A549 (cell line): ENCODE results near the gene PHF23. TPM values are rescaled to one million over a fixed set of nuclear protein-coding genes. Genes with fewer than 3 reads are reported as not detected.

Experiments used
- ATAC-seq, 2 experiments: fragments of 200-7000 bp in 1 of 2; fragments of >200 bp in 1 of 2; cut with Nextera tagmentation in 1 of 2; cut with Tn5 transposase in 1 of 2; 3 replicates each; pipeline versions ENCODE4 v1.8.0 to v1.9.1; 2018 to 2020; ENCODE audit warnings: mild to moderate bottlenecking in 1 of 2, moderate library complexity in 1 of 2
- CTCF ChIA-PET: fragments of 300-600 bp; sonication (Branson Sonifier 250); formaldehyde crosslinking; extraction: SDS; loops from one replicate; lab custom pipeline; 2021; ENCODE audit warnings: antibody characterized with exemption, inconsistent platforms; lab: Yijun Ruan, JAX
- POLR2A ChIA-PET: fragments of 350-600 bp; formaldehyde crosslinking; extraction: SDS; loops from one replicate; lab custom pipeline; 2021; ENCODE audit warnings: antibody characterized with exemption, inconsistent platforms; lab: Yijun Ruan, JAX
- DNase-seq, 2 experiments: peaks; one replicate each; pipeline versions ENCODE4 v3.0.0 to v3.0.0-alpha.2; 2011 to 2016; ENCODE audit warnings: low read depth in 1 of 2, low spot score in 1 of 2
- FAIRE-seq: peaks from 2 replicates; lab custom pipeline; 2011; peaks lifted over from hg19 to GRCh38; lab: Jason Lieb, UNC
- H3K27ac ChIP-seq, 2 experiments: fragments of >200 bp; sonication (Bioruptor Twin); formaldehyde crosslinking; 3 replicates each; pipeline ENCODE4 v1.5.1; 2016 to 2017
- H3K4me1 ChIP-seq: fragments of >200 bp; sonication (Bioruptor Twin); formaldehyde crosslinking; 3 replicates; pipeline ENCODE4 v1.6.1; 2016
- H3K4me2 ChIP-seq: fragments of >200 bp; sonication (Bioruptor Twin); formaldehyde crosslinking; 3 replicates; pipeline ENCODE4 v1.6.1; 2016
- H3K4me3 ChIP-seq: fragments of >200 bp; sonication (Bioruptor Twin); formaldehyde crosslinking; 3 replicates; pipeline ENCODE4 v1.5.1; 2016
- H3K9me3 ChIP-seq: fragments of >200 bp; sonication (Bioruptor Twin); formaldehyde crosslinking; 3 replicates; pipeline ENCODE4 v1.6.1; 2016
- BHLHE40 ChIP-seq: IDR thresholded peaks from 2 replicates; pipeline ENCODE4 v1.6.1; 2012; ENCODE audit warnings: low read depth, low read length, inconsistent platforms
- CEBPB ChIP-seq, 2 experiments: fragments of >200 bp in 1 of 2; sonication (Bioruptor Twin) in 1 of 2; formaldehyde crosslinking in 1 of 2; IDR thresholded peaks; 2 replicates each; pipeline ENCODE4 v1.6.1; 2012 to 2016
- EHMT2 ChIP-seq: fragments of 200-600 bp; sonication (generic); IDR thresholded peaks from 2 replicates; pipeline ENCODE4 v1.6.1; 2016; ENCODE audit warnings: antibody characterized with exemption, low read depth, mild to moderate bottlenecking, moderate library complexity
- FOSL2 ChIP-seq, 2 experiments: fragments of 450-650 bp in 1 of 2; fragments of >200 bp in 1 of 2; sonication (Bioruptor Twin) in 1 of 2; formaldehyde crosslinking; IDR thresholded peaks; 2 replicates each; pipeline versions ENCODE4 v1.5.0 to v1.6.1; 2016 to 2020; ENCODE audit warnings: mild to moderate bottlenecking in 1 of 2, moderate library complexity in 1 of 2
- HDAC2 ChIP-seq: fragments of 200-600 bp; sonication (generic); IDR thresholded peaks from 2 replicates; pipeline ENCODE4 v1.6.1; 2016
- HES2 ChIP-seq: fragments of >200 bp; sonication (Bioruptor Twin); formaldehyde crosslinking; IDR thresholded peaks from 2 replicates; pipeline ENCODE4 v1.6.1; 2016
- HOXA7 ChIP-seq: fragments of 250-450 bp; sonication (Bioruptor Pico); IDR thresholded peaks from 2 replicates; pipeline ENCODE4 v1.5.0; 2020; ENCODE audit warnings: mild to moderate bottlenecking, moderate library complexity
- HOXB5 ChIP-seq: fragments of 250-450 bp; sonication (Bioruptor Pico); IDR thresholded peaks from 2 replicates; pipeline ENCODE4 v1.5.0; 2020; ENCODE audit warnings: mild to moderate bottlenecking, moderate library complexity
- JUNB ChIP-seq: fragments of >200 bp; sonication (Bioruptor Twin); formaldehyde crosslinking; IDR thresholded peaks from 2 replicates; pipeline ENCODE4 v1.6.1; 2016
- KDM1A ChIP-seq: fragments of 200-600 bp; sonication (generic); IDR thresholded peaks from 2 replicates; pipeline ENCODE4 v1.6.1; 2016; ENCODE audit warnings: low read depth, mild to moderate bottlenecking
- MAX ChIP-seq: IDR thresholded peaks from 2 replicates; pipeline ENCODE4 v1.6.1; 2012
- MYC ChIP-seq: IDR thresholded peaks from 2 replicates; pipeline ENCODE4 v1.6.1; 2012; ENCODE audit warnings: mild to moderate bottlenecking, inconsistent platforms, low read length, improper control_type of control experiment, borderline replicate concordance
- NFE2L2 ChIP-seq: fragments of 150-350 bp; conservative IDR thresholded peaks from 2 replicates; pipeline ENCODE4 v1.6.1; 2014; ENCODE audit warnings: low read length
- NPAS2 ChIP-seq: fragments of 250-450 bp; sonication (Bioruptor Pico); IDR thresholded peaks from 2 replicates; pipeline ENCODE4 v1.8.0; 2022; ENCODE audit warnings: mild to moderate bottlenecking, moderate library complexity, borderline replicate concordance
- NR3C1 ChIP-seq: fragments of >200 bp; sonication (Bioruptor Twin); formaldehyde crosslinking; IDR thresholded peaks from 3 replicates; pipeline ENCODE4 v1.6.1; 2017
- POLR2A ChIP-seq: IDR thresholded peaks from 2 replicates; pipeline ENCODE4 v1.6.1; 2012; ENCODE audit warnings: mild to moderate bottlenecking, low read length
- RAD21 ChIP-seq, 2 experiments: fragments of >200 bp in 1 of 2; sonication (Bioruptor Twin) in 1 of 2; formaldehyde crosslinking in 1 of 2; IDR thresholded peaks in 1 of 2; conservative IDR thresholded peaks in 1 of 2; 2 replicates in 1 of 2; 3 replicates in 1 of 2; pipeline ENCODE4 v1.6.1; 2012 to 2018; ENCODE audit warnings: inconsistent platforms in 1 of 2
- RARB ChIP-seq: fragments of 250-450 bp; sonication (Bioruptor Pico); IDR thresholded peaks from 2 replicates; pipeline ENCODE4 v1.8.0; 2021; ENCODE audit warnings: mild to moderate bottlenecking, moderate library complexity
- TFCP2L1 ChIP-seq: fragments of 250-450 bp; sonication (Bioruptor Pico); IDR thresholded peaks from 2 replicates; pipeline ENCODE4 v1.5.0; 2021; ENCODE audit warnings: mild to moderate bottlenecking
- ZFP36 ChIP-seq: fragments of 450-650 bp; IDR thresholded peaks from 2 replicates; pipeline ENCODE4 v1.6.1; 2014; ENCODE audit warnings: borderline replicate concordance; ENCODE audit not compliant: partially characterized antibody
- WGBS: methylation state at CpG from one replicate; pipeline ENCODE4 v1.1.6; 2017; ENCODE audit errors: missing lambda C conversion rate; 5-methylcytosine and 5-hydroxymethylcytosine counted together
- polyA plus RNA-seq, 4 experiments: library from polyadenylated mRNA; depleted of rRNA in 3 of 4; stranded (reverse); fragments of >200 nt; fragmentation: RNase III in 1 of 4; extraction: RNeasy Plus Mini Kit Qiagen cat#74134 plus additional on column Dnase treatment in 1 of 4; gene quantifications; 2 replicates in 3 of 4; 3 replicates in 1 of 4; pipeline ENCODE4 v1.2.3, GENCODE V29; 2011 to 2017
- TF ChIP-seq, protein P1 (sequence below): IDR thresholded peaks from 2 replicates; pipeline ENCODE4 v1.6.1; 2012; ENCODE audit warnings: low read depth, borderline replicate concordance
- TF ChIP-seq, protein P2 (sequence below): IDR thresholded peaks from 2 replicates; pipeline ENCODE4 v1.6.1; 2012

Gene PHF23
- polyA plus RNA-seq, 2 of the 4 experiments (the other 2 are of a cell fraction): 52.1 to 80.2 TPM

DNA sequence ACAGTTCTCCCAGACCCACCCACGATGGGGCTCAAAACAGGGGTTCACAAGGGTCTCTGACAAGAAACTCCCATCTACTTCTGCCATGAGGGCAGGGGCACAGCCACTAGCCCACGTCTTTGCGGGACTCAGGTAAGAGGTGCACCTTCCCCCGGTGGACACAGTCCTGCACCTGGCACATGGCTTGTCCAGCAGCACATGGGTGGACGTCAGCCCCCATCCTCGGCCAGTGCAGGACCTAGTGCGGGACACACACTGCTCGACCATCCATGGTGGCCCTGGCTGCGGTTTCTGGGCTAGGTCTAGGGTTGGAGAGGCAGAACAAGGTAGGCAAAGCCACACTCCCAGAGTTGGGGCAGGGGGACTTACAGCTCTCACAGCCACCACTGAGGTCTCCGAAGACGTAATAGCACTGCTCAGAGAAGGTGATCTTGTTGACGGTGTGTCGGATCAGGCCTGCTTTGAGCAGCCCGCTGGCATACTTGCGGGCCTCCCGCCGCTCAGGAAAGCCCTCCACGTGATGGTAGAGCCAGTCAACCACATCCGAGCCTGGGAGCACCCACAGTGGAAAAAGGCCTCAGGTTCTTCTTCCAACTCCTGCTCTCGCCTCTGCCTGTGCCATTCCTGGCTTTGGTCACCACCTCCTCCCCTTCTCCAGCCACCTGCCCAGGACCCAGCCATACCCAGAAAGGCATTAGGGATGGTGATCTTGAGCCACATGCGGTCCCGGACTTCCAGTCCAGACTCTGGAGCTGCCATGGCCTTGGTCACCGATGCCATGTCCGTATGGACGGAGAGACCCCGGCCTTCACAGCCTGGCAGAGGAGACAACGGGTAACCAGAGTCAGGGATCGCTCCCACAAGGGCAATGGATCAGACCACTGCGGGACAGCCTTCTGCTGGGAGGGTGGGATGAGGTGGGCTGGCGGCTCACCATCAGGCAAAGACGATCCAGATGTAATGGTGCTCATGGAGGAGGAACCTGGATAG, 12.2 kb downstream of the PHF23 start (continued):
- TF ChIP-seq KDM1A: no peak

GRCh38 chr17:7225711-7226331, 13.4 kb downstream of the PHF23 start:
- 89% methylated on average over 18 of the region's 21 CpGs for WGBS
- DNase-seq (no peak), FAIRE-seq (no peak), ATAC-seq (no peak)
- CTCF ChIA-PET: interaction anchor here (2.3 to 10.0 kb wide), 4 partner anchors 11 to 70 kb away, joined by 6 to 169 read pairs (median 44); partner anchors contain the start of genes DVL2, GABARAP and PHF23
- POLR2A ChIA-PET: interaction anchor here (0.6 to 0.7 kb wide), 2 partner anchors 8 to 59 kb away, joined by 3 to 10 read pairs; partner anchors contain the start of gene DVL2
- Histone ChIP-seq H3K27ac (no peak overlapping the region), H3K4me3 (no peak overlapping the region), H3K4me2 (no peak overlapping the region), H3K9me3 (no peaks in the 10 kb centered on the region), H3K4me1 (peaks cover 19% of the 10 kb centered on the region)
- TF ChIP-seq RARB (CRISPR knock-in tag) (no peak), HES2 (no peak), MYC (no peak), HOXA7 (no peak)

DNA sequence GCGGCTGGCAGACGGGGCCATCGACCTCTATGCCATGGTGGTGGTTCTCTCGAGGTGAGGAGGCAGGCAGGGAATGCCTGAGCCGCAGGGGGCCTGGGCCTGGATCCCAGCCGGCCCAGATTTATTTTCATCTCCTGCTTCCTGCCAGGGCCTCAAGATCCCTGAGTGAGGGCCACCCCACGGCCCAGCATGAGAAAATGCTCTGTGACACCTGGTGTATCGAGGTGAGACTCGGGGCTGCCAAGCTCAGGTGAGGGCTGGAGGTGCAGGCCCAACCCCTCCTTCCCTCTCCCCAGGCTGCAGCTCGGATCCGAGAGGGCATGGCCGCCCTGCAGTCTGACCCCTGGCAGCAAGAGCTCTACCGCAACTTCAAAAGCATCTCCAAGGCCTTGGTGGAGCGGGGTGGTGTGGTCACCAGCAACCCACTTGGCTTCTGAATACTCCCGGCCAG, 14.6 kb downstream of the PHF23 start:
- H3K4me3 ChIP-seq: no peak overlapping the region
- no peaks in the 10 kb centered on the region for H3K9me3 ChIP-seq
- POLR2A ChIA-PET: interaction anchor here (1.3 to 1.8 kb wide), 2 partner anchors 10 kb away, joined by 3 read pairs; partner anchors contain the start of gene DVL2
- 79% methylated on average over 11 of the region's 15 CpGs for WGBS
- no peak for DNase-seq
- H3K4me2 ChIP-seq: no peak overlapping the region
- TF ChIP-seq RARB (CRISPR knock-in tag) (no peak), POLR2A (no peak), BHLHE40 (no peak), RAD21 (conservative IDR thresholded peaks at IDR 0.05 in 1 of 2, IDR thresholded peaks at IDR 0.05 in 1 of 2) (no peak)
- TF ChIP-seq, all 56 proteins: peak for 0
- ATAC-seq (no peak), FAIRE-seq (no peak)
- CTCF ChIA-PET: interaction anchor here (2.3 to 10.0 kb wide), 4 partner anchors 10 to 72 kb away, joined by 6 to 169 read pairs (median 44); partner anchors contain the start of genes DVL2, GABARAP and PHF23
- Histone ChIP-seq H3K4me1 (peaks cover 23% of the 10 kb centered on the region), H3K27ac (no peak overlapping the region)

DNA sequence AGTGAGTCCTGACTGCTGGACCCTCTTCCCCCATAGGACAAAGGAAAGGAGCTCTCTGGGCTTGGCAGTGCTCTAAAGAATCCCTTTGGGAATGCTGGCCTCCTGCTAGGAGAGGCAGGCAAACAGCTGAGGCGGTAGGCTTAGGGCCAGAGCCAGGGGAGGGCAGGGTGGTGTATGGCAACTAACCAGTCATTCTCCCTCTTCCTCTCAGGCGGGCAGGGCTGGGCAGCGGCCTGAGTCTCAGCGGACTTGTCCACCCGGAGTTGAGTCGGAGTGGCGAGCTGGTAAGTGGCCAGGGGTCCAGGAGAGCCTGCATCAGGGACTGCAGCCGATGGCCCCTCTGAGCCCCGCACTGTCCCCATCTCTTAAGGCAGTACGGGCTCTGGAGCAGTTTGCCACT, 15.1 kb downstream of the PHF23 start:
- ATAC-seq: no peak
- no peak for TF ChIP-seq ZFP36
- TF ChIP-seq, all 56 proteins: peak for 0
- Histone ChIP-seq H3K27ac (no peak overlapping the region), H3K4me2 (no peak overlapping the region), H3K9me3 (no peaks in the 10 kb centered on the region), H3K4me3 (no peak overlapping the region), H3K4me1 (peaks cover 27% of the 10 kb centered on the region)
- ChIA-PET POLR2A (interaction anchor here (1.3 to 1.8 kb wide), 3 partner anchors 9 to 72 kb away, joined by 3 read pairs; partner anchors contain the start of gene DVL2), CTCF (interaction anchor here (2.3 to 10.0 kb wide), 4 partner anchors 10 to 72 kb away, joined by 6 to 169 read pairs (median 44); partner anchors contain the start of genes DVL2, GABARAP and PHF23)
- WGBS: 93% methylated on average over 10 of the region's 10 CpGs
- DNase-seq (no peak), FAIRE-seq (no peak)

- FAIRE-seq: no peak
- ChIA-PET CTCF (interaction anchor here (0.6 to 10.0 kb wide), 7 partner anchors 9 to 178 kb away, joined by 3 to 169 read pairs (median 8); partner anchors contain the start of genes DVL2, GABARAP and PHF23), POLR2A (interaction anchor here (0.8 to 1.8 kb wide), 4 partner anchors 8 to 73 kb away, joined by 3 read pairs; partner anchors contain the start of genes DVL2 and PHF23)
- Histone ChIP-seq H3K27ac (no peak overlapping the region), H3K4me1 (peaks cover 26% of the 10 kb centered on the region), H3K9me3 (no peaks in the 10 kb centered on the region), H3K4me2 (no peak overlapping the region), H3K4me3 (no peak overlapping the region)
- no peak for DNase-seq
- no peak for ATAC-seq
- WGBS: 93% methylated on average over 4 of the region's 4 CpGs
- no peak for TF ChIP-seq FOSL2 (IDR thresholded peaks at IDR 0.05)
- no peak for TF ChIP-seq FOSL2 (CRISPR knock-in tag; IDR thresholded peaks at IDR 0.05)
- TF ChIP-seq CEBPB (IDR thresholded peaks at IDR 0.05): no peak
- no peak for TF ChIP-seq RARB (CRISPR knock-in tag)
- TF ChIP-seq HOXB5: no peak
- TF ChIP-seq NR3C1: no peak
- no peak for TF ChIP-seq NFE2L2
- TF ChIP-seq NPAS2: no peak
- TF ChIP-seq, protein P1, sequence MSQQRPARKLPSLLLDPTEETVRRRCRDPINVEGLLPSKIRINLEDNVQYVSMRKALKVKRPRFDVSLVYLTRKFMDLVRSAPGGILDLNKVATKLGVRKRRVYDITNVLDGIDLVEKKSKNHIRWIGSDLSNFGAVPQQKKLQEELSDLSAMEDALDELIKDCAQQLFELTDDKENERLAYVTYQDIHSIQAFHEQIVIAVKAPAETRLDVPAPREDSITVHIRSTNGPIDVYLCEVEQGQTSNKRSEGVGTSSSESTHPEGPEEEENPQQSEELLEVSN: no peak
- TF ChIP-seq, protein P2, sequence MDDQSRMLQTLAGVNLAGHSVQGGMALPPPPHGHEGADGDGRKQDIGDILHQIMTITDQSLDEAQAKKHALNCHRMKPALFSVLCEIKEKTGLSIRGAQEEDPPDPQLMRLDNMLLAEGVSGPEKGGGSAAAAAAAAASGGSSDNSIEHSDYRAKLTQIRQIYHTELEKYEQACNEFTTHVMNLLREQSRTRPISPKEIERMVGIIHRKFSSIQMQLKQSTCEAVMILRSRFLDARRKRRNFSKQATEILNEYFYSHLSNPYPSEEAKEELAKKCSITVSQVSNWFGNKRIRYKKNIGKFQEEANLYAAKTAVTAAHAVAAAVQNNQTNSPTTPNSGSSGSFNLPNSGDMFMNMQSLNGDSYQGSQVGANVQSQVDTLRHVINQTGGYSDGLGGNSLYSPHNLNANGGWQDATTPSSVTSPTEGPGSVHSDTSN: no peak
- TF ChIP-seq JUNB: no peak
- no peak for TF ChIP-seq MAX
- no peak for TF ChIP-seq HDAC2
- TF ChIP-seq TFCP2L1 (CRISPR knock-in tag): no peak
- TF ChIP-seq EHMT2: no peak
These were observed 15.9 kb downstream of the PHF23 start for GRCh38 chr17:7223375-7223774.
